Activated CD4-positive, alpha-beta T cell treated with anti-CD3 and anti-CD28 coated beads, Interleukin-10, Interleukin-2, amounts not matched to agents 100 ng/mL and 50 ng/mL, durations not matched to agents 16 hours and 8 hours (primary cell): ENCODE results near the gene DPYD.

ENCODE experiments used
- DNase-seq: peaks from one replicate; pipeline ENCODE4 v3.0.0-alpha.2; 2020

DPYD gene

GRCh38 chr1:97507863-97508262 is 413.0 kb downstream of the DPYD start:
- DNase-seq: no peak

GRCh38 chr1:97506368-97506767 is 414.5 kb downstream of the DPYD start:
- no peak for DNase-seq

GRCh38 chr1:97505816-97506215 is 415.0 kb downstream of the DPYD start:
- DNase-seq: no peak

GRCh38 chr1:97505289-97505688 is 415.5 kb downstream of the DPYD start:
- DNase-seq: no peak

GRCh38 chr1:97502360-97502759 is 418.5 kb downstream of the DPYD start:
- DNase-seq: no peak

- no peak for DNase-seq
These were observed 419.2 kb downstream of the DPYD start for GRCh38 chr1:97501628-97502027.

GRCh38 chr1:97500760-97501159 is 420.1 kb downstream of the DPYD start:
- no peak for DNase-seq

GRCh38 chr1:97499667-97500066 is 421.2 kb downstream of the DPYD start:
- no peak for DNase-seq

GRCh38 chr1:97489834-97490233 is 431.0 kb downstream of the DPYD start:
- DNase-seq: peak; percentile 28

GRCh38 chr1:97488530-97488929 is 432.3 kb downstream of the DPYD start:
- no peak for DNase-seq

GRCh38 chr1:97482022-97482421 is 438.8 kb downstream of the DPYD start:
- DNase-seq: no peak

- DNase-seq: no peak
These were observed 453.4 kb downstream of the DPYD start for GRCh38 chr1:97467445-97467844.

- DNase-seq: no peak
These were observed 456.5 kb downstream of the DPYD start for GRCh38 chr1:97464305-97464704.

GRCh38 chr1:97461782-97462181 is 459.1 kb downstream of the DPYD start:
- no peak for DNase-seq

GRCh38 chr1:97457446-97458089 is 463.3 kb downstream of the DPYD start:
- no peak for DNase-seq

- no peak for DNase-seq
These were observed 468.9 kb downstream of the DPYD start for GRCh38 chr1:97451944-97452343.

- no peak for DNase-seq
These were observed 469.6 kb downstream of the DPYD start for GRCh38 chr1:97451046-97451826.

GRCh38 chr1:97441966-97442365 is 478.9 kb downstream of the DPYD start:
- no peak for DNase-seq

GRCh38 chr1:97433824-97434177 is 487.0 kb downstream of the DPYD start:
- no peak for DNase-seq

- DNase-seq: no peak
These were observed 487.6 kb downstream of the DPYD start for GRCh38 chr1:97433094-97433823.

- DNase-seq: no peak
These were observed 493.5 kb downstream of the DPYD start for GRCh38 chr1:97427371-97427770.

GRCh38 chr1:97424209-97424608 is 496.6 kb downstream of the DPYD start:
- DNase-seq: no peak

- no peak for DNase-seq
These were observed 497.4 kb downstream of the DPYD start for GRCh38 chr1:97423403-97423802.

- no peak for DNase-seq
These were observed 503.2 kb downstream of the DPYD start for GRCh38 chr1:97417661-97418060.
